ENCODE results near the gene CAPN10. TPM values are rescaled to one million over a fixed set of nuclear protein-coding genes. Genes with fewer than 3 reads are reported as not detected.
A peak's percentile ranks its signal among the peaks of the same experiment; 100 is the strongest.

CAPN10 gene
- polyA plus RNA-seq, 2 of the 4 experiments (the other 2 are of a cell fraction) = 8.4 to 15.8 TPM

- no peak for TF ChIP-seq JUNB (IDR thresholded peaks at IDR 0.05)
- no peak for TF ChIP-seq RFX5 (IDR thresholded peaks at IDR 0.05)
- TF ChIP-seq MAZ (IDR thresholded peaks at IDR 0.05; ENCODE audit: borderline replicate concordance, low read depth, low read length) = no peak
- ATAC-seq (no peak), DNase-seq (ENCODE audit: low read depth in 1 of 2, low spot score in 1 of 2) (no peak), FAIRE-seq (no peak)
- Histone ChIP-seq H3K4me1 (peaks cover 39% of the 10 kb centered on the region), H3K4me3 (peak overlapping the region; percentile 76), H3K4me2 (peak overlapping the region; percentile 91), H3K9me3 (no peaks in the 10 kb centered on the region), H3K27ac (peak overlapping the region; percentile 96 to 98)
- ChIA-PET CTCF (interaction anchor here (0.6 to 1.5 kb wide), 4 partner anchors 8 to 1408 kb away, joined by 3 to 14 read pairs (median 6); no protein-coding TSS in a partner anchor), POLR2A (interaction anchor here (0.7 to 2.1 kb wide), 3 partner anchors 11 to 317 kb away, joined by 7 to 12 read pairs (median 9); partner anchors contain the start of gene CAPN10)
- 78% methylated on average over 5 of the region's 9 CpGs for WGBS (ENCODE audit: missing lambda C conversion rate)
Observed at GRCh38 chr2:240569523-240569997, 17.0 kb upstream of the CAPN10 start.

- no peak for FAIRE-seq
- H3K4me3 ChIP-seq = peak overlapping the region; percentile 76; the same call in 1 of the 3 replicates
- ChIA-PET POLR2A (interaction anchor here (2.1 kb wide), 1 partner anchor 16 kb away, joined by 12 read pairs; the partner anchor contains the start of gene CAPN10), CTCF (no interaction called here)
- H3K4me2 ChIP-seq = peak overlapping the region; percentile 91
- H3K27ac ChIP-seq = no peak overlapping the region; a peak in 1 of 6 replicates
- DNase-seq (ENCODE audit: low read depth in 1 of 2, low spot score in 1 of 2) = no peak
- TF ChIP-seq ELK1 (IDR thresholded peaks at IDR 0.05; ENCODE audit: low read depth, low read length) (no peak), BHLHE40 (IDR thresholded peaks at IDR 0.05; ENCODE audit: low read depth, low read length) (no peak), MAZ (IDR thresholded peaks at IDR 0.05; ENCODE audit: borderline replicate concordance, low read depth, low read length) (no peak), JUNB (IDR thresholded peaks at IDR 0.05) (no peak), BCL3 (IDR thresholded peaks at IDR 0.05) (no peak), HES2 (IDR thresholded peaks at IDR 0.05) (no peak), MYC (IDR thresholded peaks at IDR 0.05; ENCODE audit: borderline replicate concordance, low read length) (no peak), HOXB13 (CRISPR knock-in tag; IDR thresholded peaks at IDR 0.05; ENCODE audit: low read depth) (no peak), HOXB5 (CRISPR knock-in tag; IDR thresholded peaks at IDR 0.05) (no peak), CEBPB (IDR thresholded peaks at IDR 0.05) (no peak), FOSB (CRISPR knock-in tag; IDR thresholded peaks at IDR 0.05) (no peak), HMGXB4 (CRISPR knock-in tag; IDR thresholded peaks at IDR 0.05; ENCODE audit: borderline replicate concordance) (no peak), EHF (CRISPR knock-in tag; IDR thresholded peaks at IDR 0.05) (no peak), JUN (IDR thresholded peaks at IDR 0.05) (no peak), FOXS1 (CRISPR knock-in tag; IDR thresholded peaks at IDR 0.05) (no peak), EP300 (IDR thresholded peaks at IDR 0.05) (no peak), NR3C1 (IDR thresholded peaks at IDR 0.05) (no peak), MAFK (IDR thresholded peaks at IDR 0.05; ENCODE audit: partially characterized antibody) (no peak)
- H3K9me3 ChIP-seq = no peaks in the 10 kb centered on the region
- ATAC-seq = no peak
- 95% methylated on average over 5 of the region's 15 CpGs for WGBS (ENCODE audit: missing lambda C conversion rate)
- H3K4me1 ChIP-seq = peaks cover 34% of the 10 kb centered on the region
Observed at GRCh38 chr2:240569998-240570530, 16.5 kb upstream of the CAPN10 start.
